Glutamatergic neuron (in vitro differentiated cells): ENCODE data around the gene CCRL2. TPM values are rescaled to one million over a fixed set of nuclear protein-coding genes. Genes with fewer than 3 reads are reported as not detected.
"Not testable (repeated sequence)": the region's sequence is repeated elsewhere in the genome, so short reads cannot be mapped to it uniquely, and the experiment has no call there.

Experiments
- DNase-seq: peaks from one replicate; pipeline ENCODE4 v3.0.0; 2022
- H3K27ac Mint-ChIP-seq: one replicate; pipeline ENCODE4 v1.8.0; 2020; ENCODE audit warnings: mild to moderate bottlenecking, mixed read lengths, inconsistent platforms; ENCODE audit not compliant: unreplicated experiment
- H3K27me3 Mint-ChIP-seq: one replicate; pipeline ENCODE4 v1.8.0; 2020; ENCODE audit warnings: mild to moderate bottlenecking, moderate library complexity, mixed read lengths, inconsistent platforms; ENCODE audit not compliant: unreplicated experiment
- H3K36me3 Mint-ChIP-seq: one replicate; pipeline ENCODE4 v1.8.0; 2020; ENCODE audit warnings: mild to moderate bottlenecking, mixed read lengths, inconsistent platforms; ENCODE audit not compliant: unreplicated experiment
- H3K4me1 Mint-ChIP-seq: one replicate; pipeline ENCODE4 v1.8.0; 2020; ENCODE audit warnings: mild to moderate bottlenecking, low read depth, mixed read lengths, inconsistent platforms; ENCODE audit not compliant: unreplicated experiment
- H3K4me3 Mint-ChIP-seq: one replicate; pipeline ENCODE4 v1.8.0; 2020; ENCODE audit warnings: mild to moderate bottlenecking, mixed read lengths, inconsistent platforms; ENCODE audit not compliant: unreplicated experiment
- H3K9me3 Mint-ChIP-seq: one replicate; pipeline ENCODE4 v1.8.0; 2020; ENCODE audit warnings: mild to moderate bottlenecking, moderate library complexity, mixed read lengths, inconsistent platforms; ENCODE audit not compliant: unreplicated experiment
- total RNA-seq: library from RNA; stranded (reverse); fragmentation: NEBNext Ultra II Directional; extraction: Animal tissue kit (Norgen Biotek cat#: 25700); gene quantifications from one replicate; pipeline ENCODE4 v1.2.1, GENCODE V29; 2021; ENCODE audit not compliant: unreplicated experiment
- TF ChIP-seq, protein P1 (sequence below): fragments of 200-600 bp; sonication (generic); IDR thresholded peaks from one replicate; pipeline ENCODE4 v1.5.0; 2021; ENCODE audit not compliant: partially characterized antibody, unreplicated experiment

Gene CCRL2
- total RNA-seq, 1 donor from 2014 or later: not detected

DNA sequence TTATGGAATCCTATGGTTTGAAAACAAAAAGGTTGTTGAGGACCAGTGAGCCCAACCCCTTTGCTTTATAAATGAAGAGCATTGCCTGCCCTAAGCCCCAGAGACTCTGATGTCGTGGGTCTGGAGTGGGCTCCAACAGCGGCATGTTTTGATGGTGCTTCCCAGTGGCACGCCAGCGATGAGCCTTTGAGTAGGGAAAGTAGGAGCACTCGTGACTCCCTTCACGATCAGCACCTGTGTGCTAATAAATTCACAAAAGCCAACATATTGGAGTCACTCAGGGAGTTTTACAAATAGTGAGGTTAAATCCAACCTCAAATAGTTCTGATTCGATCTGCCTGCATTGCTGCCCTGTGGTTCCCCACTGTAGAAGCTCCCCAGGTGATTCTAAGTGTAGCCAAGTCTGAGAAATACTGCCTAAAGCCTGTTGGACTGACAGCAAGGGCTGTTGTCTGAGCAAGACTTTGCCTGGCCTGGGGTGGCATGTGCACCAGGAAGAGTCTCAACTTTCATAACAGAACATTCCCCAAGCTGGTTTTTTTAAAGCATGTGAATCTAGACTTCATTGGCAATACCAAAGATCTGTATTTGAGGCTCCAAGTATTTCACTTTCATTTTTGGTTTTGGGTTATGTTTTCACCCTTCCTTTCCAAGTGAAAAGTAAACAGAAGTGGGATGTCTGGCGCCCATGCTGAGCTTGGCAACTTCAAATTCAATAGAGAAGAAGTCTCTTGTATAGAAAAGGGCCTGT lies 26.4 kb upstream of the CCRL2 start:
- Mint-ChIP-seq H3K4me3 (no peak overlapping the region), H3K27me3 (no peaks in the 10 kb centered on the region), H3K4me1 (no peaks in the 10 kb centered on the region), H3K27ac (no peak overlapping the region), H3K9me3 (no peaks in the 10 kb centered on the region), H3K36me3 (no peaks in the 10 kb centered on the region)
- DNase-seq: no peak
- TF ChIP-seq, protein P1, sequence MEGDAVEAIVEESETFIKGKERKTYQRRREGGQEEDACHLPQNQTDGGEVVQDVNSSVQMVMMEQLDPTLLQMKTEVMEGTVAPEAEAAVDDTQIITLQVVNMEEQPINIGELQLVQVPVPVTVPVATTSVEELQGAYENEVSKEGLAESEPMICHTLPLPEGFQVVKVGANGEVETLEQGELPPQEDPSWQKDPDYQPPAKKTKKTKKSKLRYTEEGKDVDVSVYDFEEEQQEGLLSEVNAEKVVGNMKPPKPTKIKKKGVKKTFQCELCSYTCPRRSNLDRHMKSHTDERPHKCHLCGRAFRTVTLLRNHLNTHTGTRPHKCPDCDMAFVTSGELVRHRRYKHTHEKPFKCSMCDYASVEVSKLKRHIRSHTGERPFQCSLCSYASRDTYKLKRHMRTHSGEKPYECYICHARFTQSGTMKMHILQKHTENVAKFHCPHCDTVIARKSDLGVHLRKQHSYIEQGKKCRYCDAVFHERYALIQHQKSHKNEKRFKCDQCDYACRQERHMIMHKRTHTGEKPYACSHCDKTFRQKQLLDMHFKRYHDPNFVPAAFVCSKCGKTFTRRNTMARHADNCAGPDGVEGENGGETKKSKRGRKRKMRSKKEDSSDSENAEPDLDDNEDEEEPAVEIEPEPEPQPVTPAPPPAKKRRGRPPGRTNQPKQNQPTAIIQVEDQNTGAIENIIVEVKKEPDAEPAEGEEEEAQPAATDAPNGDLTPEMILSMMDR: no peak

DNA sequence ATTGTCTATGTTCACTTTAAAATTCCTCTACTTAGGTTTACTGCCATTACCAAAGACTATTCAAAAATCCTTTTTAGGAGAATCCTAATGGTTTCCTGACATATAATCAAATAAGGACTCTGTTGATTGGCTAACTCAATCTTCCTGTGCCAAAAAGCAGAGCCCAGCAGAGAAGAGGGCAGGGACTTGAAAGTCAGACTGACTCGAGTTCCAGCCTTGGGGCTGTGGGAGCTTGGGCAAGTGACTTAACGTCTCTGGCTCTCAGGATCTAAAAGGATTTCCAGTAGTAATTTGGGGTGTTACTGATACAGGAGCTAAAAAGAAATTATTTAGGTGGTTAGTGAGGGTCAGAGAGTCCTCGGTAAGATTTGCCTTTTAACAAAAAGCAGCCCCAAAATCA lies 25.4 kb upstream of the CCRL2 start:
- Mint-ChIP-seq H3K27me3 (no peaks in the 10 kb centered on the region), H3K4me1 (no peaks in the 10 kb centered on the region), H3K36me3 (no peaks in the 10 kb centered on the region), H3K4me3 (no peak overlapping the region), H3K27ac (no peak overlapping the region), H3K9me3 (no peaks in the 10 kb centered on the region)
- DNase-seq: no peak
- TF ChIP-seq, protein P1: no peak

DNA sequence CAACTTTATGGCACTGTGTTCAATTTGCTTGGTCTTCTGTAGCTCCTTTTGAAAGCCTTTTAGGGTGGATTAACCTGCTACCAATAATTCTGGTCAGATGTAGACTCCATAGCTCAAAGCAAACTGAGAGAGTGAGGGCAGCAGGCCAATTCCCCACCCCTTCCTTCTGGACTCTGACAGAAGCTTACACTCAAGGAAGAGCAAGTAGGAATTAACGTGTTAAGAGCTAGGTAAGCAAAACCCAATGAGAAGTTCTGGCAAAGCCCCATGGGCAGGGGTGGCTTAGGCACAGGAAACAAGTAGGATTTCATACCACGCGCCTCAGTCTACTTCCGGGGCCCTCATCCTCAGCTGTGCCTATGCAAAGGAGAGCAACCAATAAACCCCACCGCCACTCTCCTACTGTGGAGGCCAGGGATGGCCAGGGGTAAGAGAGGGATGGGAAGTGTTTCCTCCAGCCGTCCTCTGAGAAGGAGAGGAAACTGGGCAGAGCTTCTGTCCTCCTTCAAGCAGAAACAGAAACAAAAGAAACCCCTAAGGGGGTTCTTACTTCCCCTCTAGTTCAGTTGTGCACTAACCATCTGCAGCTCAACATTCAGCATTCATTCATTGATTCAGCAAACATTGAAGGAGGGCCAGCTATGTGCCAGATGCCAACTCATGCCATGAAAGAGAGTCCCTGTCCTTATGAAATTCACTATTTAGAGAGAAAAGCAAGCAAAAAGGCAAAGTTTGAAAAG lies 23.7 kb upstream of the CCRL2 start:
- Mint-ChIP-seq H3K27ac (no peak overlapping the region), H3K9me3 (no peaks in the 10 kb centered on the region), H3K4me3 (no peak overlapping the region), H3K36me3 (no peaks in the 10 kb centered on the region), H3K4me1 (no peaks in the 10 kb centered on the region), H3K27me3 (no peaks in the 10 kb centered on the region)
- no peak for DNase-seq
- TF ChIP-seq, protein P1: no peak

DNA sequence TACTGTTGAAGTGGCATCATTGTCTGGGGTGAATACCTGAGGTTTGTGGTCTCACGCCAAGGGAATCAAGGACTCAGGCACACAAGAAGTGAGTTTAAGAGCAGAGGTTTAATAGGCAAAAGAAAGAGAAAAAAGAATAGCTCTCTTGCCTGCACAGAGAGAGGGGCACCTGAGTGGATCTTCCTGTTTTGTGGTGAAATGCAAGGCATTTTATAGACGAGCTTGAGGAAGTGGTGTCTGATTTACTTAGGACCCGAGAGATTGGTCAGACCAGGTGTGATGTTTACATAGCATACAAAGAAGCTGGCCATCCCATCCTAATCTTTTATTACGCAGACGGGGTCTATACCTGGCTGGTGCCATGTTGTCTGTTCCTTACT lies 23.1 kb upstream of the CCRL2 start:
- Mint-ChIP-seq H3K4me3 (no peak overlapping the region), H3K4me1 (no peaks in the 10 kb centered on the region), H3K9me3 (no peaks in the 10 kb centered on the region), H3K36me3 (no peaks in the 10 kb centered on the region), H3K27me3 (no peaks in the 10 kb centered on the region), H3K27ac (no peak overlapping the region)
- DNase-seq: no peak
- TF ChIP-seq, protein P1: no peak

DNA sequence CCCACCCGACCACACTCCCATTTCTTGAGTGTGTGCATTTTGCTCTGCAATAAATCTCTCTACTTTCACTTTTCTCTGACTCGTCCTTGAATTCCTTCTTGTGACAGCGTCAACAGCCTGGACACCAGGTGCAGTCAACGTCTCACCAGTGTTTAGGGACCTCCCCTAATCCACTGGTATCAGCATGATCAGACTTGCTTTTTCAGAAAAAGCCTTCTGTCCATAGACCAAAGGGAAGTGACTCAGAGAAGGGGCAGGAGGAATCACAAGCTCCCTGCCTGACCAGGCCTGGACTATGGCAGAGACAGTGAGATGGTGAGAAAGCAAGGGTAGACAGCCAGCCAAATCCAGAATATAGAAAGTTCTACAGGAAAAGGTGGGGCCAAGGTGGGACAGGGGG lies 20.9 kb upstream of the CCRL2 start:
- Mint-ChIP-seq H3K27me3 (no peaks in the 10 kb centered on the region), H3K27ac (no peak overlapping the region)

DNA sequence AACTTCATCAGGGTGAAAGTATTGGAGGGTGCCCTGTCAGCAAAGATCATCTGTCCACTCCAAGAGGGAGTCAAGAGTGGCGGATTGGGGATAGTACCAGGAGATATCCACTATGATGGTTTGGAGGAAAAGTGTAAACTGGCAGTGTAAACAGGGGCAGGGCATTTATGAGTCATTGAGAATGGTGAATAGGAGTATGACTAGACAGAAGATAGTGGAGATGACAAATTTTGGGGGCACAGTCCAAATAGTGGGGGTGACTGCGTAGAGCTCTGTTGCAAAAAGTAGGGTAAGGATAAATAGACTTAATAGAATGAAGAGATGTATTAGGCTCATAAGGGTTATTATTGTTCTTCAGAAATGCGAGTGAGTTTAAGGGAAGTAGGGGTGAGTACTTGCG lies 18.2 kb upstream of the CCRL2 start:
- not testable (repeated sequence) for H3K9me3 Mint-ChIP-seq, H3K4me3 Mint-ChIP-seq, H3K4me1 Mint-ChIP-seq, H3K27me3 Mint-ChIP-seq, H3K36me3 Mint-ChIP-seq, H3K27ac Mint-ChIP-seq, DNase-seq

More for the DNA sequence above, 20.9 kb upstream of the CCRL2 start:
- DNase-seq: no peak
- H3K4me1 Mint-ChIP-seq: no peaks in the 10 kb centered on the region
- no peaks in the 10 kb centered on the region for H3K9me3 Mint-ChIP-seq
- TF ChIP-seq, protein P1: no peak
- no peaks in the 10 kb centered on the region for H3K36me3 Mint-ChIP-seq
- H3K4me3 Mint-ChIP-seq: no peak overlapping the region
